SK-N-MC (cell line): ENCODE data around the gene MAP2K7.
"Not testable (repeated sequence)": the region's sequence is repeated elsewhere in the genome, so short reads cannot be mapped to it uniquely, and the experiment has no call there.

Experiments
- DNase-seq: peaks from one replicate; pipeline ENCODE4 v3.0.0-alpha.2; 2011; ENCODE audit warnings: low read depth, low spot score
- H3K27ac ChIP-seq: fragments of 200-600 bp; sonication (generic); 2 replicates; pipeline ENCODE4 v1.5.1; 2016; ENCODE audit warnings: mixed run types
- H3K36me3 ChIP-seq: fragments of 200-600 bp; sonication (generic); 2 replicates; pipeline ENCODE4 v1.6.1; 2017; ENCODE audit warnings: antibody characterized with exemption, low read length, mixed read lengths; ENCODE audit not compliant: insufficient read depth
- H3K4me3 ChIP-seq: fragments of 200-600 bp; sonication (generic); 2 replicates; pipeline ENCODE4 v1.5.1; 2016
- H3K9ac ChIP-seq: fragments of 200-600 bp; sonication (generic); 2 replicates; pipeline ENCODE4 v1.8.0; 2017; ENCODE audit warnings: mixed run types, mixed read lengths; ENCODE audit not compliant: insufficient read length
- H3K9me3 ChIP-seq: fragments of 200-600 bp; sonication (generic); 2 replicates; pipeline ENCODE4 v1.6.1; 2017; ENCODE audit warnings: low read depth, mild to moderate bottlenecking, antibody characterized with exemption, low read length, moderate library complexity, mixed read lengths
- EZH2 ChIP-seq: fragments of 200-600 bp; sonication (generic); IDR thresholded peaks from one replicate; pipeline ENCODE4 v1.6.1; 2017; ENCODE audit warnings: antibody characterized with exemption
- FOXP2 ChIP-seq: optimal IDR thresholded peaks from 2 replicates; pipeline ENCODE3; 2011; ENCODE audit warnings: mild to moderate bottlenecking, moderate library complexity; ENCODE audit not compliant: insufficient read depth; ENCODE audit errors: extremely low read length, control extremely low read depth
- POLR2AphosphoS5 ChIP-seq: IDR thresholded peaks from 2 replicates; pipeline ENCODE4 v1.6.1; 2012; ENCODE audit warnings: mild to moderate bottlenecking, low read depth, low read length, borderline replicate concordance

Gene MAP2K7

GRCh38 chr19:7888826-7889217, 14.9 kb upstream of the MAP2K7 start:
- Histone ChIP-seq H3K9ac (peak overlapping the region; percentile 55), H3K9me3 (no peaks in the 10 kb centered on the region), H3K4me3 (peak overlapping the region; percentile 75), H3K36me3 (no peaks in the 10 kb centered on the region), H3K27ac (no peak overlapping the region)
- DNase-seq: no peak
- TF ChIP-seq EZH2 (no peak), FOXP2 (no peak), POLR2AphosphoS5 (no peak)

DNA sequence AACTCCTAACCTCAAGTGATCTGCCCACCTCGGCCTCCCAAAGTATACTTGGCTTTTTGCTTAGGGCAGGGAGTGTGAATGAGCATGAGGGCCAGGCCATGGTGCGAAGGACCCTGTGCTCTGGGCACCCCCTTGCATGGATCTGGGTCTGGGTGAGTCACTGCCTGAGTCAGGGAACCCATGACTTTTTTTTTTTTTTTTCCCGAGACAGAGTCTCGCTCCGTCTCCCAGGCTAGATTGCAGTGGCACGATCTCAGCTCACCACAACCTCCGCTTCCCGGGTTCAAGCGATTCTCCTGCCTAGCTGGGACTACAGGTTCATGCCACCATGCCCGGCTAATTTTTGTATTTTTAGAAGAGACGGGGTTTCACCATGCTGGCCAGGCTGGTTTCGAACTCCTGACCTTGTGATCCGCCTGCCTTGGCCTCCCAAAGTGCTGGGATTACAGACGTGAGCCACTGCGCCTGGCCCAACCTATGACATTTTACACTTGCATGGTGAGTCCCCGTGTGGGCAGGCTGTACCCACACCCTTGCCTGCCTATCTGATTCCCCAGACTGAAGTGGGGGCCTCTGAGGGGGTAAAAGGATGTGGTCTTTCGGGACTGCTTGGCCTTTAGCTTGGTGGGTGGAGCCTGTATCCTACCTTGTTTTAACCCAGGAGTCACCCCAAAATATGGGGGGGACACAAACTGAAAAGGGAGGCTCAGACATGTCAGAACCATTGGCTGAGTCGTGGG, 10.1 kb upstream of the MAP2K7 start:
- not testable (repeated sequence) for H3K4me3 ChIP-seq, DNase-seq

GRCh38 chr19:7894612-7895309, 8.9 kb upstream of the MAP2K7 start:
- H3K36me3 ChIP-seq: no peaks in the 10 kb centered on the region
- no peak overlapping the region for H3K9ac ChIP-seq
- DNase-seq: no peak
- no peak overlapping the region for H3K4me3 ChIP-seq
- no peak overlapping the region for H3K27ac ChIP-seq
- no peak for TF ChIP-seq FOXP2
- TF ChIP-seq EZH2: no peak
- no peak for TF ChIP-seq POLR2AphosphoS5
- H3K9me3 ChIP-seq: no peaks in the 10 kb centered on the region

More for the DNA sequence above, 10.1 kb upstream of the MAP2K7 start:
- not testable (repeated sequence) for H3K36me3 ChIP-seq, H3K9ac ChIP-seq, H3K9me3 ChIP-seq, H3K27ac ChIP-seq

DNA sequence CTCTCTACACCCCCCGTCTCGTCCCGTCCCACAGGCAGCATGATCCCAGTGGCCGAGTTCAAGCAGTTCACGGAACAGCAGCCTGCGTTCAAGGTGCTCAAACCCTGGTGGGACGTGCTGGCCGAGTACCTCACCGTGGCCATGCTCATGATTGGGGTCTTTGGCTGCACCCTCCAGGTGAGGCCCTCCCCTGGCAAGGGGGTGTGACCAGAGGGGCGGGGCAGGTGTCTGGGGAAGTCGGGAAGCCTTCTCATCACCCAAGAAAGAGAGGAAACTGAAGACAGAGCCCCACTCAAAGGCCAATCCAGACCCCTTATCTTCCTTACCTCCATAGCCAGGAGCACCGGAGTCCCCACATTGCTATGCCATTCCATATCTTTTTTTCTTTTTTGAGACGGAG, 8.1 kb upstream of the MAP2K7 start:
- DNase-seq: no peak
- Histone ChIP-seq H3K9ac (no peak overlapping the region), H3K9me3 (no peaks in the 10 kb centered on the region), H3K4me3 (no peak overlapping the region), H3K36me3 (no peaks in the 10 kb centered on the region), H3K27ac (no peak overlapping the region)
- TF ChIP-seq POLR2AphosphoS5: no peak

DNA sequence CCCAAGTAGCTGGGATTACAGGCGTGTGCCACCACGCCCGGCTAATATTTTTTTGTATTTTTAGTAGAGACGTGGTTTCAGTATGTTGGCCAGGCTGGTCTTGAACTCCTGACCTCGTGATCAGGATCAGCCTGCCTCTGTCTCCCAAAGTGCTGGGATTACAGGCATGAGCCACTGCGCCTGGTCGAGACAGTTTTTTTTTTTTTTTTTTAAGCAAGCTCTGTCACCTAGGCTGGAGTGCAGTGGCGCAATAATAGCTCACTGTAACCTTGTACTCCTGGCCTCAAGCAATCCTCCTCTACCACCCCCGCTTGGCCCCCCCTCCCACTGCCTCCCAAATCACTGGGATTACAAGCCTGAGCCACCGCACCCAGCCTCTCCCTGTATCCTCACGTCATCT, 6.4 kb upstream of the MAP2K7 start:
- H3K9ac ChIP-seq: no peak overlapping the region
- H3K27ac ChIP-seq: no peak overlapping the region
- TF ChIP-seq POLR2AphosphoS5 (no peak), FOXP2 (no peak), EZH2 (no peak)
- H3K9me3 ChIP-seq: no peaks in the 10 kb centered on the region
- no peaks in the 10 kb centered on the region for H3K36me3 ChIP-seq
- H3K4me3 ChIP-seq: no peak overlapping the region
- no peak for DNase-seq

- Histone ChIP-seq H3K9ac (no peak overlapping the region), H3K9me3 (no peaks in the 10 kb centered on the region), H3K4me3 (no peak overlapping the region), H3K36me3 (no peaks in the 10 kb centered on the region), H3K27ac (no peak overlapping the region)
- no peak for TF ChIP-seq POLR2AphosphoS5
- TF ChIP-seq FOXP2: no peak
- no peak for TF ChIP-seq EZH2
- DNase-seq: no peak
Observed at GRCh38 chr19:7898967-7899366, 4.7 kb upstream of the MAP2K7 start.

GRCh38 chr19:7899751-7900378, 3.8 kb upstream of the MAP2K7 start:
- Histone ChIP-seq H3K27ac (no peak overlapping the region), H3K4me3 (no peak overlapping the region), H3K9me3 (no peaks in the 10 kb centered on the region), H3K9ac (no peak overlapping the region), H3K36me3 (no peaks in the 10 kb centered on the region)
- no peak for TF ChIP-seq EZH2
- TF ChIP-seq POLR2AphosphoS5: no peak
- no peak for TF ChIP-seq FOXP2
- no peak for DNase-seq

DNA sequence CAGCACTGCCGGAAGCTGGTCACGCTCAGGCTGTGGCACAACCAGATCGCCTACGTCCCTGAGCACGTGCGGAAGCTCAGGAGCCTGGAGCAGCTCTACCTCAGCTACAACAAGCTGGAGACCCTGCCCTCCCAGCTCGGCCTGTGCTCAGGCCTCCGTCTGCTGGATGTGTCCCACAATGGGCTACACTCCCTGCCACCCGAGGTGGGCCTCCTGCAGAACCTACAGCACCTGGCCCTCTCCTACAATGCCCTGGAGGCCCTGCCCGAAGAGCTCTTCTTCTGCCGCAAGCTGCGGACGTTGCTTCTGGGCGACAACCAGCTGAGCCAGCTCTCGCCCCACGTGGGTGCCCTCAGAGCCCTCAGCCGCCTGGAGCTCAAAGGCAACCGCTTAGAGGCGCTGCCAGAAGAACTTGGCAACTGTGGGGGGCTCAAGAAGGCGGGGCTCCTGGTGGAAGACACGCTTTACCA, 3.2 kb upstream of the MAP2K7 start:
- TF ChIP-seq POLR2AphosphoS5 (no peak), FOXP2 (no peak), EZH2 (no peak)
- Histone ChIP-seq H3K4me3 (no peak overlapping the region), H3K36me3 (no peaks in the 10 kb centered on the region; the same call in 1 of the 2 replicates), H3K9me3 (no peaks in the 10 kb centered on the region), H3K27ac (no peak overlapping the region), H3K9ac (no peak overlapping the region)
- no peak for DNase-seq
